Activated naive CD4-positive, alpha-beta T cell treated with anti-CD3 and anti-CD28 coated beads for 36 hours (primary cell): Measurements from ENCODE around the gene CALHM3. TPM values are rescaled to one million over a fixed set of nuclear protein-coding genes. Genes with fewer than 3 reads are reported as not detected.
A peak's percentile ranks its signal among the peaks of the same experiment; 100 is the strongest.

Source experiments
- CTCF ChIA-PET: fragments of 350-600 bp; sonication (Branson Sonifier 250); formaldehyde crosslinking; loops from one replicate; lab custom pipeline; 2021; ENCODE audit warnings: antibody characterized with exemption; lab: Charles Lee
- DNase-seq: peaks from one replicate; pipeline ENCODE4 v3.0.0-alpha.2; 2020
- H3K27ac Mint-ChIP-seq: one replicate; pipeline ENCODE4 v1.8.0; 2021; ENCODE audit warnings: mild to moderate bottlenecking, mixed read lengths
- H3K27me3 Mint-ChIP-seq: one replicate; pipeline ENCODE4 v1.8.0; 2021; ENCODE audit warnings: low read depth, mixed read lengths
- H3K36me3 Mint-ChIP-seq: one replicate; pipeline ENCODE4 v1.8.0; 2021; ENCODE audit warnings: low read depth, mixed read lengths
- H3K4me1 Mint-ChIP-seq: one replicate; pipeline ENCODE4 v1.8.0; 2021; ENCODE audit warnings: low read depth, mixed read lengths
- H3K4me3 Mint-ChIP-seq: one replicate; pipeline ENCODE4 v1.8.0; 2021; ENCODE audit warnings: mild to moderate bottlenecking, moderate library complexity, mixed read lengths
- H3K9me3 Mint-ChIP-seq: one replicate; pipeline ENCODE4 v1.8.0; 2021; ENCODE audit warnings: mixed read lengths
- intact Hi-C: fragments of 100-400 bp; cut with micrococcal nuclease; formaldehyde crosslinking; loops from one replicate; pipeline ENCODE4 v1.15.1; 2023
- total RNA-seq, 2 experiments: library from RNA; stranded (reverse); gene quantifications; one replicate each; pipeline ENCODE4 v1.2.3, GENCODE V29; 2021

Gene CALHM3
- total RNA-seq, 2 experiments from 2014 or later: not detected

- DNase-seq: no peak
- no peak overlapping the region for H3K4me3 Mint-ChIP-seq
- intact Hi-C loops: no loop called here
- H3K4me1 Mint-ChIP-seq: peaks cover 11% of the 10 kb centered on the region
- no peaks in the 10 kb centered on the region for H3K27me3 Mint-ChIP-seq
- H3K9me3 Mint-ChIP-seq: no peaks in the 10 kb centered on the region
- no peaks in the 10 kb centered on the region for H3K36me3 Mint-ChIP-seq
- CTCF ChIA-PET: no interaction called here
- H3K27ac Mint-ChIP-seq: no peak overlapping the region
Measured at GRCh38 chr10:103466734-103467133, 12.3 kb downstream of the CALHM3 start.

DNA sequence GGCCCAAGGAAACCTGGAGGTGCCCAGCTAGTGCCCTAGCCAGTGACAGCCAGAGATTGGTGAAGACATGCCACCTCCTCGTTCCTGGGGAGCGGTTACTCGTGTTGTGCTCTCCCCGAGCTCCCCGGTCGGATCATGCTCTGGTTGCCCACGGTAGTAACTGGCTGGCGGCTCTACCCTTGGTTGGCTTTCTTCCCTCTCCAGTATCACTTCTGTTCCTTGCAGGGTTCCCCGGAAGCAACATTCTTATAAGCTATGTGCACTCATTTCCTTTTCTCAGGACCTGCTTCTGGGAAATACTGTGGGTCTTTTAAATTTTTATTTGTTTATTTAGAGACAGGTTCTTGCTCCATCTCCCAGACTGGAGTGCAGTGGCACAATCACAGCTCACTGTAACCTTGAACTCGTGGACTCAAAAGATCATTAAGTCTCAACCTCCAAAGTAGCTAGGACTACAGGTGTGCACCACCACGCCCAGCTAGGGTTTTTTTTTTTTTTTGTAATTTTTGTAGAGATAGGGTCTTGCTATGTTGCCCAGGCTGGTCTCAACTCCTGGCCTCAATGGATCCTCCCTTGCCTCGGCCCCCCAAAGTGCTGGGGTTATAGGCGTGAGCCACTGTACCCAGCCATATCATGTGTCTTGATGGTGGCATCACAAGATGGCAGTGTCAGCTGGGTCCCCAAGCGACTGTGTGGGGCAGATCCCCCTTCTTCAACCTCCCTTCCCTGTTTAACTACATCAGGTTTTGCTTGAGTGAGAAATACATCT, 13.4 kb downstream of the CALHM3 start:
- DNase-seq: no peak
- peaks cover under 1% of the 10 kb centered on the region for H3K4me1 Mint-ChIP-seq
- no peak overlapping the region for H3K4me3 Mint-ChIP-seq
- no peaks in the 10 kb centered on the region for H3K9me3 Mint-ChIP-seq
- CTCF ChIA-PET: no interaction called here
- H3K36me3 Mint-ChIP-seq: no peaks in the 10 kb centered on the region
- intact Hi-C loops: no loop called here
- H3K27ac Mint-ChIP-seq: no peak overlapping the region
- no peaks in the 10 kb centered on the region for H3K27me3 Mint-ChIP-seq

DNA sequence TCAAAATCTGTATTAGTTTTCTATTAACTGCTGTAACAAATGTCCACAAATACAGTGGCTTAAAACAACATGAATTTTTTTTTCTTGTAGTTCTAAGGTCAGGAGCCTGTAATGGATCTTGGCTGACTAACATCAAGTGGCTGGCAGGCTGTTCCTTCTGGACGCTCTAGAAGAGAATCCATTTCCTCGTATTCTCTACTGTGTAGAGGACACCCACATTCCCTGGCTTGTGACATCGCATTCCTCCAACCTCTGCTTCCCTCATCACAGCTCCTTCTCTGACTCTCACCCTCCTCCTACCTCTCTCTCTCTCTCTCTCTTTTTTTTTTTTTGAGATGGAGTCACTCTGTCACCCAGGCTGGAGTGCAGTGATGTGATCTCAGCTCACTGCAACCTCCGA, 15.5 kb downstream of the CALHM3 start:
- intact Hi-C loops: no loop called here
- Mint-ChIP-seq H3K36me3 (no peaks in the 10 kb centered on the region), H3K4me1 (no peaks in the 10 kb centered on the region), H3K27ac (no peak overlapping the region), H3K4me3 (no peak overlapping the region), H3K27me3 (no peaks in the 10 kb centered on the region), H3K9me3 (no peaks in the 10 kb centered on the region)
- CTCF ChIA-PET: interaction anchor here (0.8 kb wide), 1 partner anchor 47 kb away, joined by 3 read pairs; no protein-coding TSS in a partner anchor
- DNase-seq: no peak

GRCh38 chr10:103459615-103460014, 19.4 kb downstream of the CALHM3 start:
- no peaks in the 10 kb centered on the region for H3K9me3 Mint-ChIP-seq
- H3K27me3 Mint-ChIP-seq: no peaks in the 10 kb centered on the region
- no peak for DNase-seq
- H3K4me3 Mint-ChIP-seq: no peak overlapping the region
- CTCF ChIA-PET: no interaction called here
- intact Hi-C loops: no loop called here
- H3K27ac Mint-ChIP-seq: no peak overlapping the region
- no peaks in the 10 kb centered on the region for H3K36me3 Mint-ChIP-seq
- no peaks in the 10 kb centered on the region for H3K4me1 Mint-ChIP-seq

DNA sequence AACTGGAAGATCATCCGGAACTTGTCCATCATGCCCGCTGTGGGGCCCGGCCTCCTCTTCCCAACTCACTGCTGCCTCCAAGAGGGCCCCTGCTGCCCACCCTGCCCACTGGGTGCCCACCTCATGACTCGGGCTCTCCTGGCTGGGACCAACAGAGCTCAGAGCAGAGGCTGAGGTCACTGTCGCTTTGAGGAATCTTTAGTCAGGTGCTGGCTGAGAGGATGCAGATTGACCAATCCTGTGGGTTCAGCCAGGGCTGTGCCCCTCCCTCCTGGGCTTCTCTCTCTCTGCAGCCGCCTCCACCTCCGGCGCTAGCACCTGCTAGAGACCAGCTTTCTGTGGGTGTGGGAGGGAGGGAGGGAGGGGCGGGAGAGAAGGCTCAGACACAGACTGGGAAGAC, 20.3 kb downstream of the CALHM3 start, which contains the start of gene CALHM1:
CALHM1 (minus strand) TSS at position 181 of the 400 bp plus-strand sequence; CDS start at position 32, 149 bp downstream.
- CTCF ChIA-PET: no interaction called here
- no peak for DNase-seq

GRCh38 chr10:103457896-103458583, 21.0 kb downstream of the CALHM3 start:
- no peaks in the 10 kb centered on the region for H3K4me1 Mint-ChIP-seq
- no peak overlapping the region for H3K4me3 Mint-ChIP-seq
- DNase-seq: no peak
- H3K27ac Mint-ChIP-seq: no peak overlapping the region
- H3K36me3 Mint-ChIP-seq: no peaks in the 10 kb centered on the region
- H3K9me3 Mint-ChIP-seq: no peaks in the 10 kb centered on the region
- no peaks in the 10 kb centered on the region for H3K27me3 Mint-ChIP-seq
- CTCF ChIA-PET: no interaction called here
- intact Hi-C loops: no loop called here

More for the DNA sequence above, 20.3 kb downstream of the CALHM3 start, which contains the start of gene CALHM1:
- Mint-ChIP-seq H3K4me1 (no peaks in the 10 kb centered on the region), H3K27me3 (no peaks in the 10 kb centered on the region), H3K36me3 (no peaks in the 10 kb centered on the region), H3K4me3 (no peak within 1 kb of the TSS), H3K9me3 (no peaks in the 10 kb centered on the region), H3K27ac (no peak within 1 kb of the TSS)
- intact Hi-C loops: no loop called here

GRCh38 chr10:103457176-103457712, 21.8 kb downstream of the CALHM3 start:
- Mint-ChIP-seq H3K9me3 (no peaks in the 10 kb centered on the region), H3K27me3 (no peaks in the 10 kb centered on the region), H3K36me3 (no peaks in the 10 kb centered on the region), H3K4me1 (peaks cover 6% of the 10 kb centered on the region), H3K27ac (no peak overlapping the region), H3K4me3 (no peak overlapping the region)
- CTCF ChIA-PET: no interaction called here
- DNase-seq: no peak
- intact Hi-C loops: no loop called here

DNA sequence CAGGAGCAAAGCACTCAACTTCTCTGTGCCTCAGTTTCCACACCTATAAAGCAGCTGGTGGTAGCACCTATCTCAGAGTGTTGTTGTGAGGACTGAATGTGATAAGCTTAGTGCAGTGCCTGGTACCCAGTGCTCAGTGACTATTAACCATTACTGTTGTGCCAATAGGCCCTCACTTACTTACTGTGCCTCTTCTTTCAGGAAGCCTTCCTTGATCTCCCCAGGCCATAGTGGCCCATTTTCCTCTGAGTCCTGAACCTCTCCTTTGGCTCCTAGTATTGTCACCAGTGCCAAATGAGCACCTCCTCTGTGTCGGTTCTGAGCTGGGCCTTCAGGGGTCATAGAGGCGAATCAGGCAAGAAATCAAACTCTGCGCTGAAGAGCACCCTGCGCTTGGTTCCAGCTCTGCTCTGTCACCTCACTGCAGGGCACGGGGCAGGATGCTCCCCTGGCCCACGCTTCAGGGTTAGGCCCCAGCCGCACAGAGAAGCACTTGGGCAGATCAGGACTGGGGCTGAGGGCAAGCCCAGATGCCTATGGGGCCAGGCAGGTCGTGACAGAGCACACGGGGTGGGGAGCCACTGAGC, 22.9 kb downstream of the CALHM3 start:
- Mint-ChIP-seq H3K36me3 (no peaks in the 10 kb centered on the region), H3K9me3 (no peaks in the 10 kb centered on the region), H3K4me3 (no peak overlapping the region), H3K27ac (no peak overlapping the region), H3K4me1 (peaks cover 10% of the 10 kb centered on the region), H3K27me3 (no peaks in the 10 kb centered on the region)
- intact Hi-C loops: no loop called here
- CTCF ChIA-PET: interaction anchor here (0.6 to 1.3 kb wide), 2 partner anchors 19 to 25 kb away, joined by 3 read pairs; no protein-coding TSS in a partner anchor
- no peak for DNase-seq

DNA sequence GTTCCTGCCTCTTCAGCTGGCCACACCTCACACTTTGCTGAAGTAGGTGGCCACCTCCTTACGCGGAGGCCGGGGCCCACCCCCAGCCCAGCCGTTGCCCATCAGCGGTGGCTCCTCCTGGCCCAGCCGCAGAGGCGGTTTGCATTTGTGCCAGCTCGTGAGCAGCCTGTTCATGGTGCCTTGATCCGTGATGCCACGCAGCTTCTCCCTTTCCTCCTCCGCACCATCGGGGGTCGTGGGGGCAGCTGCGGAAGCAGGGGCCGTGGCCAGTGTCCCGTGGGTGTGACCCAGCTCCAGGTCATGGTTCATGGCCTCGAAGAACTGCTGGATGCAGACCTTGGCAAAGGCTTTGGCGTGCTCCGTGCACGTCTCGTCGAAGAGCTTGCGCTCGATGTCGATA, 23.8 kb downstream of the CALHM3 start:
- no peak overlapping the region for H3K27ac Mint-ChIP-seq
- no peaks in the 10 kb centered on the region for H3K36me3 Mint-ChIP-seq
- H3K4me3 Mint-ChIP-seq: no peak overlapping the region
- intact Hi-C loops: no loop called here
- DNase-seq: no peak
- no peaks in the 10 kb centered on the region for H3K9me3 Mint-ChIP-seq
- peaks cover 20% of the 10 kb centered on the region for H3K4me1 Mint-ChIP-seq
- H3K27me3 Mint-ChIP-seq: no peaks in the 10 kb centered on the region
- CTCF ChIA-PET: interaction anchor here (0.6 to 1.3 kb wide), 3 partner anchors 20 to 31 kb away, joined by 3 read pairs; no protein-coding TSS in a partner anchor

DNA sequence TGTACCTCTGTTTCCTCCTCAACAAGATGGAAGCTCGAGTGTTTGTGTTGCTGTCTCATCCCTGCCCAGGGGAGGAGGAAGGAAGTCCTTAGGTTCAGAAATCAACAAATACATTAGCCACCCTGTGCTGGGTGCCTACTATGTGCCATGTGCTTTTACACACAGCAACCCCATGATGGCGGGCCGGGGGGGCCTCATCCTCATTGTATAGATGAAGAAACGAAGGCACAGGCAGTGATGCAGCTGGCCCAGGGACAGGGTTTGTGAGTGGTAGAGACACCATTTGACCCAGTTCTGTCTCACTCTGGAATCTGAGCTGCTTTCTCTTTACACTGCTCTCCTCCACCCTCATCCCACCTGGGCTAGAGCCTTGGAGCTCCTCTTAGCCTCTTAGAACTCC, 25.0 kb downstream of the CALHM3 start:
- no peaks in the 10 kb centered on the region for H3K27me3 Mint-ChIP-seq
- peaks cover 26% of the 10 kb centered on the region for H3K4me1 Mint-ChIP-seq
- no peak overlapping the region for H3K27ac Mint-ChIP-seq
- intact Hi-C loops: no loop called here
- no peaks in the 10 kb centered on the region for H3K36me3 Mint-ChIP-seq
- CTCF ChIA-PET: no interaction called here
- H3K9me3 Mint-ChIP-seq: no peaks in the 10 kb centered on the region
- H3K4me3 Mint-ChIP-seq: no peak overlapping the region
- DNase-seq: no peak

DNA sequence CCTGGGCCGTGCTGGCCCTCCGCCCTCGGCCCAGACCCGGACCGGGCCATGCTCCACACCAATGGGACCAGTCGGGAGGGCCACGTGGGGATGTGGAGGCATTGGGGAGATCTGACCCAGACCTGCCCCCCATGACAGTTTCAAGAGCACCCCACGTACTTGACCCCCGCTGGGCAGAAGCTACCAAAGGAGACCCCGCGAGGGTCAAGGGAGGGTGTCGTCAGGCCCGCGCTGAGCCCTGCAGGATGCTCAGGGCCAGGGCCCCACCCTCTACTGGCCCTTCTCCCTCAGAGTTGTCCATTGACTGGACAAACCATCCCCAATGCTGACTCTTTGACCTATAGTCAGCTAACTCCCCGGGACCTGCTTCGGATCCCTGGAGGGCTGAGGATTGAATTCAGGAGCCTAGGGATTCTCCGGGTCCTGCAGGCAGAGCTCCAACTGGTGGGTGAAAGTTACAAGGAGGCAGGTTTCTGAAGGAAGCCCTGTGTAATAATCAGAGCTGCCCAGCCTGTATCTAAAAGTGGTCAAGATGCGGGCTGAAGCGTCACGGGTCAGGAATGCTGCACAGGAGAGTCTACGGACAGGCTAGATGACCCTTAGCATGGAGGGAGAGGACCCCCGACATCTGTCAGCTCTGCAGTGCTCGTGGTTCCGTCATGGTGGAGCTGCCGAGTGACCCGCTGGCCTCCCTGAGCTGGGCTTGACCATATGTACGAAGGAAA, 26.4 kb downstream of the CALHM3 start:
- no peak overlapping the region for H3K27ac Mint-ChIP-seq
- intact Hi-C loops: loop anchor here (1.0 kb wide), 2 partner anchors 19 to 30 kb away; no protein-coding TSS in a partner anchor
- peaks cover 33% of the 10 kb centered on the region for H3K4me1 Mint-ChIP-seq
- H3K36me3 Mint-ChIP-seq: peaks cover 5% of the 10 kb centered on the region
- no peak for DNase-seq
- no peaks in the 10 kb centered on the region for H3K27me3 Mint-ChIP-seq
- CTCF ChIA-PET: interaction anchor here (0.7 to 1.4 kb wide), 5 partner anchors 17 to 32 kb away, joined by 3 to 4 read pairs (median 3); no protein-coding TSS in a partner anchor
- no peaks in the 10 kb centered on the region for H3K9me3 Mint-ChIP-seq
- peak overlapping the region; percentile 80 for H3K4me3 Mint-ChIP-seq
